PFSK-1 (cell line): Measurements from ENCODE around the gene CUL7.

Experiments used
- POLR2AphosphoS5 ChIP-seq: IDR thresholded peaks from 2 replicates; pipeline ENCODE4 v1.6.1; 2012; ENCODE audit warnings: low read depth, mild to moderate bottlenecking, control low read depth, low read length, moderate library complexity
- SIN3A ChIP-seq: IDR thresholded peaks from 2 replicates; pipeline ENCODE4 v1.6.1; 2012; ENCODE audit warnings: mild to moderate bottlenecking, low read length, moderate library complexity, borderline replicate concordance; ENCODE audit not compliant: insufficient read depth
- TAF1 ChIP-seq: IDR thresholded peaks from 2 replicates; pipeline ENCODE4 v1.6.1; 2012; ENCODE audit warnings: low read length, control low read depth, borderline replicate concordance; ENCODE audit not compliant: insufficient read depth

DNA sequence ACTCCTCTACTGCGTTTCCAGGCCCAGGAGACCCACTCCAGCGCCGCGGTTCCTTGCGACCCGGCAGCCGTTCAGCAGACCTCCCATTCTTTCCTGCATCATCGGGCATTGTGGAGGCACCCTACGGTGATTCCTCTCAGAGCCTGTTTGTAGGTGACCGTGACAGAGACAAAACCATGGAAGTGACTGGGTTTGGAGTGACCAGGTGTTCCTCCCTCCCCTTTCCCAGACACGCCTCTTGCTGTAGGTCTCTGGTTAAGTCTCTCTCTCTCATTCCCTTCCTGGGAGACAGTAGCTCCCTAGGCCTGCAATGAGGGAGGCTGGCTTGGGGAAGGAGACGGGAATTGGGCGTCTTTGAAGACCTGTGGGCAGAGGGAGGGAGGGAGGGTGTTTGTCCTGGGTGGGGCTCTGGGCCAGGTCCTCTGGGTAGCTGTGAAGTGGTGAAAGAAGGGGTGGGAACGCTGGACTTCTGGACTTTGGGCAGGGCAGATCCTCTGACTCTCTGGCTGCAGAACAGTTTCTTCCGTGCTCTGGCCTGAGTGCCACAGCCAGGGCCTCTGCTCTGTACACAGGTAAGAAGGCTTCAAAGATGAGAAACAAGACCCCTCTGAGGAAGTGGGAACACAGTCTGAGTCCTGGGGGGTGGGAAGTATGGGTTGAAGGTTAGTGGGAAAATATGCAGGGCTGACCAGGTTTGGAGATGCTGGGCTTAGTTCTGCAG, 6.5 kb upstream of the CUL7 start:
- TF ChIP-seq POLR2AphosphoS5 = no peak
- no peak for TF ChIP-seq TAF1
- TF ChIP-seq SIN3A = no peak
